NK-92 (cell line): ENCODE measurements around the gene STPG1.

Source experiments
- DNase-seq: peaks from one replicate; lab custom pipeline; 2025; ENCODE audit not compliant: unreplicated experiment; lab: John Stamatoyannopoulos, UW

Gene STPG1

GRCh38 chr1:24343412-24344089, 70.0 kb downstream of the STPG1 start:
- no peak for DNase-seq

DNA sequence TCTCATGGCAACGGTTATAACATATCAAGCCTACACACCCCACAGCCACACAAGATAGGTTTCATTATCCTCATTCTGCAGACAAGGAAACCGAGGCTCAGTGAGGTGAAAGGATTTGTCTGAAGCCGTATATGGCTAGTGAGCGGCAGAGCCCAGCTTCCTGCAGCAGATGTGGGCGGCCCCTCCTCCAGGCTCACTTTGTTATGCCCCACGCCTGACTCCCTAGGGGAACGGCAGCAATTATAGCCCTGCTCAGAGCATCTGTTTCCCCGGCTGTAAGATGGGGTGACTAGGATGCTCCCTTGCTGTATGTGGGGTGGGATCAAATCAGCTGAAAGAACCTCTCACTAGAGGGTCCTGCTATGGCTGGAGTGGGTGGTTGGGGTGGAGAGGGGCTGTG, 72.3 kb downstream of the STPG1 start:
- no peak for DNase-seq

DNA sequence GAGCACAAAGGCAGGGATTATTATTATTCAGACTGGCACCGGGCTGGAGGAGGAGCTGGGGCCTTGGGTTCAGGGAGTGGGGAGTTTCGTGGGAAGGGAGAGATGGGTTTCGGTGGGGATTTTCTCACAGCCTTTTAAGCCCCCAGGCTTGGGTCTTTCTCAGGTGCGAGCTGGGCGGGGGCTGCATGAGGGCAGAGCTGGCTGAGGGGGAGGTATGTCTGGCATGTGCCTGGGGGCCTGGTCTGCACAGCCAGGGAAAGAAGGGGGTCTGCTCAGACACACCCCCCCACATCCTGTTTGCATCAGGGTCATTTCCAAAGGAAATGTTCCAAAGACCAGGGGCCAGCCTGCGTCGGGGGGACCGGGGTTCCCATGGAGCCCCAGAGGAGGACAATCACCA, 72.8 kb downstream of the STPG1 start:
- DNase-seq, result no peak

DNA sequence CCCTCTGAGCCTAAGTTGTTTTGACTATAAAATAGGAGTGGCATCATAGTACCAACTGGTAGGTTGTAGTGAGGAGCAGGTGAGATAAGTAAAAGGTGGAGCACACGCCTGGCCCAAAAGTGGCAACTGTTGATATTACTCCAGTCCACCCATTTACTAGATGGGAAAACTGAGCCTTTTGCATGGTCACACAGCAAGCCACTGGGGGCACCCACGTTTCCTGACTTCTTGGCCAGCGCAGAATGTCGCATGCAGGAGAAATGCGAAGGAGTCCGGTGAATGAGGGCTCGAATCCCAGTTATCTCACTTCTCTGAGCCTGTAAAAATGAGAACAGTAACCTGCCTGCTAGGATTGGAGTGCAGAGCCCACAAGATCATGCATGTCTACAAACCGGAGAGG, 73.6 kb downstream of the STPG1 start:
- DNase-seq, result no peak

DNA sequence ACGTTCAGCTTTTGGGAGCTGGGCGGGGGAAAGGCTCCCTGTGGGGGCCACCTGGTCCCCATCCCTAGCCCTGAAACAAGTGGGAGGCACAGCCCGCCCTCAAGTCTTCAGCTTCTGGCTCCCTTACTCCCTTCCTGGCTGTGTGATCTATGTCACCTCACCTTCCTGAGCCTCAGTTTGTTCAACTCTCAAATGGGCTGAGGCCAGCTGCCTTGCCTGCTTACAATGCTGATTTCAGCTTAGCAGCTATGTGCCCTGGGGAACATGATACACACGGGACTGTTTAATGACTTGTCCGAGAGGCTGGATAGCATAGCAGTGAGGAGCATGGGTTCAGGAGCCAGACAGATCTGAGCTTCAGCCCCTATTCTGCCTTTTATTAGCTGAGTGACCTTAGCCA, 75.1 kb downstream of the STPG1 start:
- no peak for DNase-seq

DNA sequence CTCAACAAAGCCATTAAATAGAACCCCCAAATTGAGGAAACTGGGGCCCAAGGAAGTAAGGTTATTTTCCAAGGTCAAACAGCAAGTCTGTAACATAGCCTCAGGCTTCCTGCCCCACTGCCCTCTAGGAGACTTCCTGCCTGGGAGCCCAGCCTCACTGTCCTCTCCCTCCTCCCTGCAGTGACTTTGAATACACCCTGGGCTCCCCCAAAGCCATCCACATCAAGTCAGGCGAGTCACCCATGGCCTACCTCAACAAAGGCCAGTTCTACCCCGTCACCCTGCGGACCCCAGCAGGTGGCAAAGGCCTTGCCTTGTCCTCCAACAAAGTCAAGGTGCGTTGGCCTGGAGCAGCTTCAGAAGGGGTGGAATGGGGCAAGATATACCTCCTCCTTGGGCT, 76.1 kb downstream of the STPG1 start:
- DNase-seq, result no peak

GRCh38 chr1:24336075-24336474, 77.5 kb downstream of the STPG1 start:
- no peak for DNase-seq

DNA sequence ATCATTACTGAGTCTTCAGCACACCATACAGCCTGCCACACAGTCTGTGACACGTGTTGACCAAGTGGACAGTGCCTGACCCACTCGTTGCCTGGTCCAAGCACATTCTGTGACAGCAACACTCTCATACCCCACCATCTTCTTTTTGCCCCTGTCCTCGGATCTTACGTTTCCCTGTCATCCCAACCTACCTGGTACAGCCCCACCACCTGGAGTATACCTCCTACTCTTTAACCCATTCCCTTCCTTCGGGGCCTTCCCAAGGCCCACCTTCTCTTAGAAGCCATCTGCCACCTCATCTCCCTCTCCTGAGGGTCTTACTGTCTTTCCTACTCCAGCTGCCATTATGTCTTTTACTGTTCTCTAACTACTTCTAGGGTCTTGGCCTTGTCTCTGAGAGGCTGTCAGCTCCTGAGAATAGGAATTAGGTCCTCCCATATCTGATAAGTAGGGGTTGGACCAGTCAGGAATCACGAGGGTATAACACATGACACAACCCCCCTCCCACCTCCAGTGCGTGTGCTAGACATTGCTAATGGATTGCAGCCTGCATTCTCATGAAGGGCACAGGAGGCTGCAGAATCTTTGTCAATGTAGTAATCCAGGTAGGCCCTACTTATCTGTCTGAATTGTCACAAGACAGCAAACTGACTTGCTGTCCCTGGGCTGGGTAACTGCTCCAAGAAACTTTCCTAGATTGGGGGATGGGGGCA, 81.5 kb downstream of the STPG1 start:
- DNase-seq, result no peak

DNA sequence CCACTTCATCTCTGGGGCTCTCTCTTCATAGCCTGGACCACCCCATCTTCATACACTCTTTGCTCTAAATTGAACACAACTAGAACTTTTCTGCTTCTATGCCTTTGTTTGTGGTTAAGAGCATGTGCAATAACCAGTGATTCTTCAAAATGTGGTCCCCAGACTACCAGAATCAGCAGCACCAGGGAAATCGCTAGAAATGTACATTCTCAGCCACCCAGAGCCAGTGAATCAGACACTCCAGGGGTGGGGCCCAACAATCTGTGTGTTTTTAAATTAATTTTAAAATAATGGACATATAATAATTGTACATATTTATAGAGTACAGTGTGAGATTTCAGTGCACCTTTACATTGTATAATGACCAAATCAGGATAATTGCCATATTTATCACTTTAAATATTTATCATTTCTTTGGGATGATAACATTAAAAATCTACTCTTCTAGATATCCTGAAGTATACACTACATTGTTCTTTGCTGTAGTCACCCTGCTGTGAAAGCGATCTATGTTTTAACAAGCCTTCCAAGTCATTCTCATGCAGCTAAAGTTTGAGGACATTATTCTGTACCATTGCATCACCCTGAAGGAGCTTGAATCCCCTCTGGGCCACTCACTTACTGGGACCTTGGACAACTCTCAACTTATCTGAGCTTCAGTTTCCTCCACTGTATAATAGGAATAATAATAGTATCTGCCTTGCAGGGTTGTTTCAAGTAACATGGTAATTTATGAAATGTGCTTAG, 83.6 kb downstream of the STPG1 start:
- DNase-seq, result no peak

- no peak for DNase-seq
Observed at GRCh38 chr1:24329331-24329730, 84.3 kb downstream of the STPG1 start.

DNA sequence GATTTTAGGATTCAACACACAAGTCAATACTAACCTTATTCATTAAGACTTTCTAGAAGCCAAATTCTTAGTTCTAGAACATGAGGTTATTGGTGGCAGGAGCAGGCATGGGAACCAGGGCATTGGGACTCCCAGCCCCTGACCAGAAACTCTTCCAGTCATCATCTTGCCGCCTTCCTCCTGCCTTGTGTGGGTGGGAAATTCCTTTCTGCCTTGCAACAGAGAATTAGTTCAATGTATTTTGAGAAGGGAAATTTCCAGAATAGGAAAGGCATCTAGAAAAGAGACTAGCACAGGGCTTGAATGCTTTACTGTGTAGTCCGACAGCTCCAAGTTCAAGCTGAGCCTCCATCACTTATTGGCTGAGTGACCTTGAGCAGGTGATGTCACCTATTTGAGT, 85.7 kb downstream of the STPG1 start:
- no peak for DNase-seq

DNA sequence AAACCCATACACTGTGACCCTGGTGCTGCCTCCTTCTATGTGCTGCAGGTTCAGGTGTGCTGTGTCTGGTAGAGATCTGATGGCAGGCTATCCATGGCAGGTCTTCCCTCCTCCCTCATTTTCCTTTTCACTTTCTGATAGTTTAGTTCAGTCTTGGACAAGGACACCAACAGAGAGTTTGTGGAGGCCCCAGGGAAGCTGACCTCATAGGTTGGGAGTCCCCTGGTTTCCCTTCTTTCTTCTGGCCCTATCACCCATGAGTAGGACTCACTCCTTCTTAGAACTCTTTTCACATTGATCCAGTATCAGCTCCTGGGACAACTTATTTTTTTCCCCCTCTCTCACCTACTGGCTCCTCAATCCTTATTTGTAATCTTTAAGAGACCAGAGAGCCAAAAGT, 86.1 kb downstream of the STPG1 start:
- DNase-seq, result no peak

GRCh38 chr1:24325587-24326449, 87.8 kb downstream of the STPG1 start:
- DNase-seq, result no peak

DNA sequence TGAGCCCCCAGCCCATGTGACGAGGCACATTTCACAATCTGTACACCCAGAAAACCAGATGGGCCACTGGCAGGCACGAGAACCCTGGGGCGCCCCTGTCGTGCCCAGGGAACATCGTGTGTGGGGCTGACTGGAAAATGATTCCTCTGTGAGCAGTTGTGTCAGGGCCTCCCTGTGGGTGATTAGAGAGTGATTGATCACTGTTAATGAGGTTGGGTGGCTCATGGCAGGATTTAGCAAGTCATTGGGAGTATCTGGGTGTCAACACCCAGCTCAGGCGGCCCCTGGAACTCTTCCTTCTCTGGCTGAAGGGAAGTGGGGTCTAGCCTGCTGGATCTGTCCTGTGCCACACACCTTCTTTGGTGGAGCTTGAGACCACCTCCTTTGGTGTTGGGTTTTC, 88.7 kb downstream of the STPG1 start:
- no peak for DNase-seq

- no peak for DNase-seq
Observed at GRCh38 chr1:24323281-24323680, 90.3 kb downstream of the STPG1 start.

DNA sequence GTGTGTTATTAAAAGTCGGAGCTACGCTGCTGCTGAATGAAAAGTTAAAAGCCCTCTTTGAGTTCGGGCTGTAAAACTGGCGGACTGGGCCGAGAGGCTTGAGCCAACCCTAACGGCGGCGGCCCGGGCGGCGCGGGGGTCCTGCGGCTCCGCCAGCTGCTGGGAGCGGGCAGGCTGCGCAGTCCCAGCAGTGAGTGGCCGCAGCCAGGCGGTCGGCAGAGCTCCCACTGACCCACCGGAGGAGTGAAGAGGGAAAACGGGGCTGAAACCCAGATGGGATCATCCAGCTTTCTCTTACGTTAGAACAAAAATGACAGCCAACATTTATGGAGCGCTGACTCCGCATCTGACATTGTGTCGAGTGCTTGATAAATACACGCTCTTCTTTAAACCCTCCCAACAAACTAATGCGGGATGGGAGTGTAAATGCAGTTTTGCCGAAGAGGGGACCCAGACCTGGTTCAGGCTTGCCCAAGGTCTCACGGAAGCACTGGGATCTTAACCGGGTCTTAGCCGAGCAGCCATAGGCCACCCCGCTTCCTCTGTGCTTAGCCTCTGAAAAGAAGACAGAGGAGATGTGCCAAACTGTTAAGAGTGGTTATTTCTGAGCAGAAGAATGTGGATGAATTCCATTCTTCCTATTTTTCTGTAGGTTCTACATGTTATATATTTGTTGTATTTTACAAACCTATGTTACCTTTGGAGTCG, 91.0 kb downstream of the STPG1 start:
- DNase-seq, result no peak

- DNase-seq, result no peak
Observed at GRCh38 chr1:24321697-24322469, 91.7 kb downstream of the STPG1 start.

DNA sequence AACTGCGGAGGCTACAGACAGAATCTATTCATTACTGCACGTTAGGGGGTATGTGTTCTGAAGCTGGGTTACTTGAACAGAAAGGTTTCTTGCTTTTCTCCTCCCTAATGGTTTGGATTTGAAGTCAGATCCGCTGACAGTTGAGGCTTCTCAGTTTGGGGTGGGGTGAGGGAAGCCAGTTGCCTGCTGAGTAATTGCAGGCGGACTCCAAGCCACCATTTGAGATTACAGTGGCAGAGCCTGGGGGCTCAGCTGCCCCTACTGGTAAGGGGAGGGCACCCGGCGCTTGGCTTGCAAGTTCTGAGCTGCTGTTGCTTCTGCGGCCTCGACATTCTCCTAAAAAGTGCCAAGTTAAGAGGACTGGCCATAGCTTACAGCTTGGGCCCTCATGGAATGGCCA, 92.5 kb downstream of the STPG1 start:
- DNase-seq, result no peak

- no peak for DNase-seq
Observed at GRCh38 chr1:24319962-24320361, 93.6 kb downstream of the STPG1 start.

- no peak for DNase-seq
Observed at GRCh38 chr1:24319312-24319863, 94.2 kb downstream of the STPG1 start, which contains the start of gene GRHL3. Gene GRHL3, plus strand, starts transcription at chr1:24319357. Its CDS starts 195 bp downstream, at chr1:24319552.
